HEK293 (cell line): ENCODE results near the gene PDE10A.

Source experiments
- CTCF ChIA-PET: fragments of 350-600 bp; formaldehyde crosslinking; extraction: SDS; loops from one replicate; lab custom pipeline; 2021; ENCODE audit warnings: antibody characterized with exemption; lab: Yijun Ruan, JAX
- POLR2A ChIA-PET: fragments of 300-600 bp; formaldehyde crosslinking; extraction: SDS; loops from one replicate; lab custom pipeline; 2020; ENCODE audit warnings: antibody characterized with exemption, inconsistent platforms; lab: Yijun Ruan, JAX
- H3K27ac ChIP-seq: fragments of 200-500 bp; sonication (Bioruptor generic); 2 replicates; pipeline ENCODE4 v1.5.1; 2014; ENCODE audit warnings: low read depth, low read length, control low read depth, inconsistent platforms; ENCODE audit errors: extremely low read depth
- H3K36me3 ChIP-seq, 2 experiments: fragments of 200-500 bp in 1 of 2; sonication (Bioruptor generic) in 1 of 2; 1 replicate in 1 of 2; 2 replicates in 1 of 2; pipeline ENCODE4 v1.5.1; 2014 to 2017; ENCODE audit warnings: inconsistent platforms in 2 of 2, low read length in 2 of 2; ENCODE audit not compliant: control insufficient read depth in 2 of 2, insufficient read depth in 1 of 2
- H3K4me1 ChIP-seq: fragments of 200-500 bp; sonication (Bioruptor generic); 2 replicates; pipeline ENCODE4 v1.5.1; 2014; ENCODE audit warnings: mild to moderate bottlenecking, low read length, inconsistent platforms; ENCODE audit not compliant: control insufficient read depth, insufficient read depth
- H3K4me3 ChIP-seq: 2 replicates; pipeline ENCODE4 v1.5.1; 2011; ENCODE audit warnings: low read depth, mild to moderate bottlenecking, control low read depth, low read length, moderate library complexity
- H3K9me3 ChIP-seq: fragments of 200-500 bp; sonication (Bioruptor generic); 2 replicates; pipeline ENCODE4 v1.5.1; 2014; ENCODE audit warnings: low read depth, low read length, inconsistent platforms; ENCODE audit not compliant: control insufficient read depth, insufficient read depth
- BCL11A ChIP-seq: fragments of 450-650 bp; formaldehyde crosslinking; IDR thresholded peaks from 2 replicates; pipeline ENCODE4 v1.5.1; 2016; ENCODE audit warnings: low read depth, missing biosample characterization, missing genetic modification characterization
- GLI2 ChIP-seq: fragments of 450-650 bp; formaldehyde crosslinking; IDR thresholded peaks from 2 replicates; pipeline ENCODE4; 2017; ENCODE audit warnings: missing biosample characterization, missing genetic modification characterization, low read depth, borderline replicate concordance
- GLI4 ChIP-seq: fragments of 450-650 bp; formaldehyde crosslinking; IDR thresholded peaks from 2 replicates; pipeline ENCODE4 v1.5.1; 2016; ENCODE audit warnings: missing biosample characterization, missing genetic modification characterization
- GLIS2 ChIP-seq: fragments of 450-650 bp; formaldehyde crosslinking; IDR thresholded peaks from 2 replicates; pipeline ENCODE4 v1.5.1; 2016; ENCODE audit warnings: missing biosample characterization, missing genetic modification characterization
- KLF1 ChIP-seq: fragments of 450-650 bp; formaldehyde crosslinking; IDR thresholded peaks from 2 replicates; pipeline ENCODE4 v1.5.1; 2016; ENCODE audit warnings: missing biosample characterization, missing genetic modification characterization
- KLF10 ChIP-seq: fragments of 450-650 bp; IDR thresholded peaks from 2 replicates; pipeline ENCODE4 v1.5.1; 2018; ENCODE audit warnings: missing biosample characterization, mild to moderate bottlenecking, missing genetic modification characterization
- TRIM28 ChIP-seq: IDR thresholded peaks from 2 replicates; pipeline ENCODE4 v1.6.1; 2011; ENCODE audit warnings: low read length, control low read depth, borderline replicate concordance
- WT1 ChIP-seq: fragments of 450-650 bp; formaldehyde crosslinking; IDR thresholded peaks from 2 replicates; pipeline ENCODE4 v1.5.1; 2016; ENCODE audit warnings: missing biosample characterization, missing genetic modification characterization
- ZNF146 ChIP-seq: fragments of 450-650 bp; formaldehyde crosslinking; IDR thresholded peaks from 2 replicates; pipeline ENCODE4 v1.5.1; 2016; ENCODE audit warnings: missing biosample characterization, missing genetic modification characterization
- ZNF221 ChIP-seq: fragments of 450-650 bp; formaldehyde crosslinking; IDR thresholded peaks from 2 replicates; pipeline ENCODE4 v1.5.1; 2017; ENCODE audit warnings: missing biosample characterization, missing genetic modification characterization, borderline replicate concordance
- ZNF394 ChIP-seq: fragments of 450-650 bp; formaldehyde crosslinking; IDR thresholded peaks from 2 replicates; pipeline ENCODE4 v1.5.1; 2016; ENCODE audit warnings: missing biosample characterization, missing genetic modification characterization, mild to moderate bottlenecking, moderate library complexity, borderline replicate concordance
- ZNF404 ChIP-seq: fragments of 450-650 bp; formaldehyde crosslinking; IDR thresholded peaks from 2 replicates; pipeline ENCODE4 v1.5.1; 2017; ENCODE audit warnings: missing biosample characterization, missing genetic modification characterization
- ZNF473 ChIP-seq: fragments of 450-650 bp; formaldehyde crosslinking; IDR thresholded peaks from 2 replicates; pipeline ENCODE4 v1.5.1; 2017; ENCODE audit warnings: missing biosample characterization, missing genetic modification characterization
- ZNF624 ChIP-seq: fragments of 450-650 bp; formaldehyde crosslinking; IDR thresholded peaks from 2 replicates; pipeline ENCODE4 v1.5.1; 2017; ENCODE audit warnings: missing biosample characterization, missing genetic modification characterization
- ZNF629 ChIP-seq: fragments of 450-650 bp; formaldehyde crosslinking; IDR thresholded peaks from 2 replicates; pipeline ENCODE4 v1.5.1; 2017; ENCODE audit warnings: missing biosample characterization, missing genetic modification characterization
- ZNF660 ChIP-seq: fragments of 450-650 bp; IDR thresholded peaks from 2 replicates; pipeline ENCODE4 v1.5.1; 2018; ENCODE audit warnings: missing biosample characterization, mild to moderate bottlenecking, missing genetic modification characterization
- ZNF843 ChIP-seq: fragments of 450-650 bp; formaldehyde crosslinking; IDR thresholded peaks from 2 replicates; pipeline ENCODE4 v1.5.1; 2016; ENCODE audit warnings: missing biosample characterization, missing genetic modification characterization
- ZSCAN16 ChIP-seq: fragments of 450-650 bp; formaldehyde crosslinking; IDR thresholded peaks from 2 replicates; pipeline ENCODE4 v1.5.1; 2016; ENCODE audit warnings: missing biosample characterization, missing genetic modification characterization
- TF ChIP-seq, protein P1 (sequence below): fragments of 450-650 bp; formaldehyde crosslinking; IDR thresholded peaks from 2 replicates; pipeline ENCODE4 v1.5.1; 2017; ENCODE audit warnings: missing biosample characterization, missing genetic modification characterization
- TF ChIP-seq, protein P2 (sequence below): fragments of 450-650 bp; formaldehyde crosslinking; IDR thresholded peaks from 2 replicates; pipeline ENCODE4 v1.5.1; 2016; ENCODE audit warnings: missing biosample characterization, missing genetic modification characterization, borderline replicate concordance
- TF ChIP-seq, protein P3 (sequence below): fragments of 450-650 bp; formaldehyde crosslinking; IDR thresholded peaks from 2 replicates; pipeline ENCODE4 v1.5.1; 2017; ENCODE audit warnings: missing biosample characterization, missing genetic modification characterization
- TF ChIP-seq, protein P4 (sequence below): IDR thresholded peaks from 2 replicates; pipeline ENCODE4 v1.6.1; 2011; ENCODE audit warnings: mild to moderate bottlenecking, low read depth, low read length, borderline replicate concordance
- TF ChIP-seq, protein P5 (sequence below): fragments of 450-650 bp; formaldehyde crosslinking; IDR thresholded peaks from 2 replicates; pipeline ENCODE4 v1.5.1; 2016; ENCODE audit warnings: missing biosample characterization, missing genetic modification characterization, borderline replicate concordance

Gene PDE10A

DNA sequence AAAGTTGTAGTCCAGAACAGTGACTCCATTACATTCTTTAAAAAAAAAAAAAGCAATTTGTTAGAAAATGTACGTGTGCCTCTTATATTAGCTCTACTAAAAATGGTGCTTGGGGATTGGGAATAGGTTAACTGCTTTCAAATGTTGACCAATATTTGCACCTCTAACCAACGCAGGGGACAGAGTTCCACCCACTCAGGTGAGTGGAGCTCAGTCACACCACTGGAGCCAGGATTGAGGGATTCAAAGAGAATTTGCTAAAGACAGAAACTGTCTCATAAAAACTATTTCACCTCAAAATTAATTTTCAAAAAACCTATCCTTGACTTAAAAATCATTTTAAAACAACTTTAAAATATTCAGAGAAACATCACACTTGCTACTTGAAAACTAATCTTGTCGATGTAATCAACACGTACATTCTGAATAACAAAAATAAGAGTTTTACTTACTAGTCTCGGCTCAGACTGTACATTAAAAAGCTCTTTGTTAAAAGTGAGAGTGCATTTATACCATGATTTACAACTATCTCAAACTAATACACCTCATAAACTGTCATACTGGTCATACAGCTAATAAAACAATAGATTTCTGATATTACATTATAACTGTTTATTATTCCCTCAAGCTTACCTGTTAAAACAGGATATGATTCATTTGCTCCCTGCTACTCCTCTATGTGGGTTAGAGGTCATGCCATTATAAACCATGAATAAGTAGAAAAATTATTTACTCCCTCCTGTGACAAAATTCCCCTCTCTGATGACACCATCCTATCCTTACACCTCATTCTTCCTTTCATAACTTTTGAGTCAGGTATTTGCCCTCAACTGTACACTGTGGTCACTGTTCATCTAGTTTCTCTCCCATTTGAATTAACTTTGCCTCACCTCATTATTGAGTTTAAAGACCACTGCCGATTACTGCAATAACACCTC lies 88.6 kb downstream of the PDE10A start (continued):
- TF ChIP-seq, protein P1, sequence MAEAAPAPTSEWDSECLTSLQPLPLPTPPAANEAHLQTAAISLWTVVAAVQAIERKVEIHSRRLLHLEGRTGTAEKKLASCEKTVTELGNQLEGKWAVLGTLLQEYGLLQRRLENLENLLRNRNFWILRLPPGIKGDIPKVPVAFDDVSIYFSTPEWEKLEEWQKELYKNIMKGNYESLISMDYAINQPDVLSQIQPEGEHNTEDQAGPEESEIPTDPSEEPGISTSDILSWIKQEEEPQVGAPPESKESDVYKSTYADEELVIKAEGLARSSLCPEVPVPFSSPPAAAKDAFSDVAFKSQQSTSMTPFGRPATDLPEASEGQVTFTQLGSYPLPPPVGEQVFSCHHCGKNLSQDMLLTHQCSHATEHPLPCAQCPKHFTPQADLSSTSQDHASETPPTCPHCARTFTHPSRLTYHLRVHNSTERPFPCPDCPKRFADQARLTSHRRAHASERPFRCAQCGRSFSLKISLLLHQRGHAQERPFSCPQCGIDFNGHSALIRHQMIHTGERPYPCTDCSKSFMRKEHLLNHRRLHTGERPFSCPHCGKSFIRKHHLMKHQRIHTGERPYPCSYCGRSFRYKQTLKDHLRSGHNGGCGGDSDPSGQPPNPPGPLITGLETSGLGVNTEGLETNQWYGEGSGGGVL (tag by site-specific recombination): peak; percentile 51
- TF ChIP-seq ZNF394 (tag by site-specific recombination) (peak; percentile 73), ZNF146 (tag by site-specific recombination) (no peak), ZNF629 (tag by site-specific recombination) (peak; percentile 84), BCL11A (tag by site-specific recombination) (peak; percentile 71; the same call in 1 of the 2 replicates), GLI2 (peak; percentile 23; the same call in 1 of the 2 replicates), TRIM28 (0 out of 2 replicates have a peak, but pooled peaks have one; percentile 58), WT1 (tag by site-specific recombination) (peak; percentile 85), KLF10 (tag by site-specific recombination) (0 out of 2 replicates have a peak, but pooled peaks have one; percentile 27)
- TF ChIP-seq, protein P2, sequence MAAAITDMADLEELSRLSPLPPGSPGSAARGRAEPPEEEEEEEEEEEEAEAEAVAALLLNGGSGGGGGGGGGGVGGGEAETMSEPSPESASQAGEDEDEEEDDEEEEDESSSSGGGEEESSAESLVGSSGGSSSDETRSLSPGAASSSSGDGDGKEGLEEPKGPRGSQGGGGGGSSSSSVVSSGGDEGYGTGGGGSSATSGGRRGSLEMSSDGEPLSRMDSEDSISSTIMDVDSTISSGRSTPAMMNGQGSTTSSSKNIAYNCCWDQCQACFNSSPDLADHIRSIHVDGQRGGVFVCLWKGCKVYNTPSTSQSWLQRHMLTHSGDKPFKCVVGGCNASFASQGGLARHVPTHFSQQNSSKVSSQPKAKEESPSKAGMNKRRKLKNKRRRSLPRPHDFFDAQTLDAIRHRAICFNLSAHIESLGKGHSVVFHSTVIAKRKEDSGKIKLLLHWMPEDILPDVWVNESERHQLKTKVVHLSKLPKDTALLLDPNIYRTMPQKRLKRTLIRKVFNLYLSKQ (tag by site-specific recombination): no peak
- TF ChIP-seq, protein P3, sequence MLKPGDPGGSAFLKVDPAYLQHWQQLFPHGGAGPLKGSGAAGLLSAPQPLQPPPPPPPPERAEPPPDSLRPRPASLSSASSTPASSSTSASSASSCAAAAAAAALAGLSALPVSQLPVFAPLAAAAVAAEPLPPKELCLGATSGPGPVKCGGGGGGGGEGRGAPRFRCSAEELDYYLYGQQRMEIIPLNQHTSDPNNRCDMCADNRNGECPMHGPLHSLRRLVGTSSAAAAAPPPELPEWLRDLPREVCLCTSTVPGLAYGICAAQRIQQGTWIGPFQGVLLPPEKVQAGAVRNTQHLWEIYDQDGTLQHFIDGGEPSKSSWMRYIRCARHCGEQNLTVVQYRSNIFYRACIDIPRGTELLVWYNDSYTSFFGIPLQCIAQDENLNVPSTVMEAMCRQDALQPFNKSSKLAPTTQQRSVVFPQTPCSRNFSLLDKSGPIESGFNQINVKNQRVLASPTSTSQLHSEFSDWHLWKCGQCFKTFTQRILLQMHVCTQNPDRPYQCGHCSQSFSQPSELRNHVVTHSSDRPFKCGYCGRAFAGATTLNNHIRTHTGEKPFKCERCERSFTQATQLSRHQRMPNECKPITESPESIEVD (tag by site-specific recombination): peak; percentile 93
- TF ChIP-seq, all 188 proteins: peak for 20

DNA sequence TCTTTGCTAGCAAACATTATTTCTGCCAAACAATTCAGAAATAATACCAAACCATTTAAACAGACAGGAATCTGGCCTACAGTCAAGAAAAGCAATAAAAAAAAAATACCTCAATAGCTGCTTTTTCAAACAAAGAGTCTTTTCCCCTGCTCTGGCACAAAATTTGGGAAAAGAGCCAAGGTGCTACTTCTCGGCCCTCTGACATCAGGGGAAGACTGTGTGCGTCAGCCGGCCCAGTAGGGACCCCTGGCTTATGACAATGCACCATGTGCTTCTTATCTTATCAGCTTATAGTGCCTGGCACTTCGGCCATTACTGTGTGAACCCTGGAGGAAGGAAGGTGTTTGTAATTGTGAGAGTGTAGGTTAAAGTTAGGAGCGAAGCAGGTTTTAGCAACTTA lies 89.4 kb downstream of the PDE10A start:
- Histone ChIP-seq H3K4me1 (peaks cover 28% of the 10 kb centered on the region), H3K27ac (no peak overlapping the region), H3K9me3 (no peaks in the 10 kb centered on the region), H3K36me3 (no peaks in the 10 kb centered on the region), H3K4me3 (no peak overlapping the region)
- CTCF ChIA-PET: interaction anchor here (0.9 to 1.5 kb wide), 3 partner anchors 62 to 524 kb away, joined by 3 to 5 read pairs (median 4); no protein-coding TSS in a partner anchor
- POLR2A ChIA-PET: no interaction called here
- no peak for TF ChIP-seq ZNF404 (tag by site-specific recombination)
- TF ChIP-seq ZNF843 (tag by site-specific recombination): peak; percentile 82
- no peak for TF ChIP-seq BCL11A (tag by site-specific recombination)
- TF ChIP-seq ZSCAN16: 0 out of 2 replicates have a peak, but pooled peaks have one; percentile 48
- no peak for TF ChIP-seq ZNF624 (tag by site-specific recombination)
- TF ChIP-seq ZNF221: no peak; the same call in 1 of the 2 replicates
- no peak for TF ChIP-seq GLI4 (tag by site-specific recombination)
- TF ChIP-seq, protein P4, sequence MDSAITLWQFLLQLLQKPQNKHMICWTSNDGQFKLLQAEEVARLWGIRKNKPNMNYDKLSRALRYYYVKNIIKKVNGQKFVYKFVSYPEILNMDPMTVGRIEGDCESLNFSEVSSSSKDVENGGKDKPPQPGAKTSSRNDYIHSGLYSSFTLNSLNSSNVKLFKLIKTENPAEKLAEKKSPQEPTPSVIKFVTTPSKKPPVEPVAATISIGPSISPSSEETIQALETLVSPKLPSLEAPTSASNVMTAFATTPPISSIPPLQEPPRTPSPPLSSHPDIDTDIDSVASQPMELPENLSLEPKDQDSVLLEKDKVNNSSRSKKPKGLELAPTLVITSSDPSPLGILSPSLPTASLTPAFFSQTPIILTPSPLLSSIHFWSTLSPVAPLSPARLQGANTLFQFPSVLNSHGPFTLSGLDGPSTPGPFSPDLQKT: no peak
- TF ChIP-seq GLIS2 (tag by site-specific recombination): no peak
- peak; percentile 94 for TF ChIP-seq ZNF660 (tag by site-specific recombination)
- TF ChIP-seq, protein P5, sequence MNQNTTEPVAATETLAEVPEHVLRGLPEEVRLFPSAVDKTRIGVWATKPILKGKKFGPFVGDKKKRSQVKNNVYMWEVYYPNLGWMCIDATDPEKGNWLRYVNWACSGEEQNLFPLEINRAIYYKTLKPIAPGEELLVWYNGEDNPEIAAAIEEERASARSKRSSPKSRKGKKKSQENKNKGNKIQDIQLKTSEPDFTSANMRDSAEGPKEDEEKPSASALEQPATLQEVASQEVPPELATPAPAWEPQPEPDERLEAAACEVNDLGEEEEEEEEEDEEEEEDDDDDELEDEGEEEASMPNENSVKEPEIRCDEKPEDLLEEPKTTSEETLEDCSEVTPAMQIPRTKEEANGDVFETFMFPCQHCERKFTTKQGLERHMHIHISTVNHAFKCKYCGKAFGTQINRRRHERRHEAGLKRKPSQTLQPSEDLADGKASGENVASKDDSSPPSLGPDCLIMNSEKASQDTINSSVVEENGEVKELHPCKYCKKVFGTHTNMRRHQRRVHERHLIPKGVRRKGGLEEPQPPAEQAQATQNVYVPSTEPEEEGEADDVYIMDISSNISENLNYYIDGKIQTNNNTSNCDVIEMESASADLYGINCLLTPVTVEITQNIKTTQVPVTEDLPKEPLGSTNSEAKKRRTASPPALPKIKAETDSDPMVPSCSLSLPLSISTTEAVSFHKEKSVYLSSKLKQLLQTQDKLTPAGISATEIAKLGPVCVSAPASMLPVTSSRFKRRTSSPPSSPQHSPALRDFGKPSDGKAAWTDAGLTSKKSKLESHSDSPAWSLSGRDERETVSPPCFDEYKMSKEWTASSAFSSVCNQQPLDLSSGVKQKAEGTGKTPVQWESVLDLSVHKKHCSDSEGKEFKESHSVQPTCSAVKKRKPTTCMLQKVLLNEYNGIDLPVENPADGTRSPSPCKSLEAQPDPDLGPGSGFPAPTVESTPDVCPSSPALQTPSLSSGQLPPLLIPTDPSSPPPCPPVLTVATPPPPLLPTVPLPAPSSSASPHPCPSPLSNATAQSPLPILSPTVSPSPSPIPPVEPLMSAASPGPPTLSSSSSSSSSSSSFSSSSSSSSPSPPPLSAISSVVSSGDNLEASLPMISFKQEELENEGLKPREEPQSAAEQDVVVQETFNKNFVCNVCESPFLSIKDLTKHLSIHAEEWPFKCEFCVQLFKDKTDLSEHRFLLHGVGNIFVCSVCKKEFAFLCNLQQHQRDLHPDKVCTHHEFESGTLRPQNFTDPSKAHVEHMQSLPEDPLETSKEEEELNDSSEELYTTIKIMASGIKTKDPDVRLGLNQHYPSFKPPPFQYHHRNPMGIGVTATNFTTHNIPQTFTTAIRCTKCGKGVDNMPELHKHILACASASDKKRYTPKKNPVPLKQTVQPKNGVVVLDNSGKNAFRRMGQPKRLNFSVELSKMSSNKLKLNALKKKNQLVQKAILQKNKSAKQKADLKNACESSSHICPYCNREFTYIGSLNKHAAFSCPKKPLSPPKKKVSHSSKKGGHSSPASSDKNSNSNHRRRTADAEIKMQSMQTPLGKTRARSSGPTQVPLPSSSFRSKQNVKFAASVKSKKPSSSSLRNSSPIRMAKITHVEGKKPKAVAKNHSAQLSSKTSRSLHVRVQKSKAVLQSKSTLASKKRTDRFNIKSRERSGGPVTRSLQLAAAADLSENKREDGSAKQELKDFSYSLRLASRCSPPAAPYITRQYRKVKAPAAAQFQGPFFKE: no peak
- TF ChIP-seq KLF1 (tag by site-specific recombination): no peak
- no peak for TF ChIP-seq ZNF473 (tag by site-specific recombination)
